GM21360 (cell line): ENCODE data around the gene SYTL2.

Source experiments
- ATAC-seq: cut with Tn5 transposase; IDR thresholded peaks from one replicate; pipeline ENCODE4 v1.9.1; 2021; ENCODE audit warnings: mild to moderate bottlenecking, moderate library complexity; ENCODE audit not compliant: unreplicated experiment

Gene SYTL2

GRCh38 chr11:85828640-85828978 lies 17.7 kb upstream of the SYTL2 start:
- ATAC-seq, result no peak

GRCh38 chr11:85827748-85828639 lies 17.1 kb upstream of the SYTL2 start:
- ATAC-seq, result no peak

- ATAC-seq, result no peak
Measured at GRCh38 chr11:85826116-85826855, 15.3 kb upstream of the SYTL2 start.

GRCh38 chr11:85825616-85826015 lies 14.7 kb upstream of the SYTL2 start:
- ATAC-seq, result no peak

GRCh38 chr11:85823816-85824215 lies 12.9 kb upstream of the SYTL2 start:
- no peak for ATAC-seq

- no peak for ATAC-seq
Measured at GRCh38 chr11:85822814-85823213, 11.9 kb upstream of the SYTL2 start.

- ATAC-seq, result no peak
Measured at GRCh38 chr11:85821636-85822035, 10.7 kb upstream of the SYTL2 start.

- ATAC-seq, result no peak
Measured at GRCh38 chr11:85819441-85819840, 8.5 kb upstream of the SYTL2 start.

GRCh38 chr11:85815186-85815931 lies 4.4 kb upstream of the SYTL2 start:
- ATAC-seq, result no peak

GRCh38 chr11:85813721-85814120 lies 2.8 kb upstream of the SYTL2 start:
- no peak for ATAC-seq

- ATAC-seq, result no peak
Measured at GRCh38 chr11:85811624-85812023, 683 bp upstream of the SYTL2 start.

GRCh38 chr11:85810521-85810870 lies 445 bp downstream of the SYTL2 start:
- no peak for ATAC-seq

- no peak for ATAC-seq
Measured at GRCh38 chr11:85809863-85810262, 1.1 kb downstream of the SYTL2 start.

GRCh38 chr11:85809191-85809590 lies 1.8 kb downstream of the SYTL2 start:
- peak; percentile 48 for ATAC-seq

- no peak for ATAC-seq
Measured at GRCh38 chr11:85806876-85807275, 4.1 kb downstream of the SYTL2 start.

GRCh38 chr11:85806016-85806415 lies 4.9 kb downstream of the SYTL2 start:
- ATAC-seq, result no peak

GRCh38 chr11:85805387-85805786 lies 5.6 kb downstream of the SYTL2 start:
- ATAC-seq, result no peak

- no peak for ATAC-seq
Measured at GRCh38 chr11:85803920-85804319, 7.0 kb downstream of the SYTL2 start.

- ATAC-seq, result no peak
Measured at GRCh38 chr11:85803303-85803702, 7.6 kb downstream of the SYTL2 start.

GRCh38 chr11:85801527-85801926 lies 9.4 kb downstream of the SYTL2 start:
- no peak for ATAC-seq

GRCh38 chr11:85800595-85801342 lies 10.2 kb downstream of the SYTL2 start:
- no peak for ATAC-seq
